Measurements from ENCODE around the gene THEMIS. TPM values are rescaled to one million over a fixed set of nuclear protein-coding genes. Genes with fewer than 3 reads are reported as not detected.

THEMIS gene
- not detected for polyA plus RNA-seq (2012; ENCODE audit: low read depth, missing spikeins)

- no peak for FAIRE-seq
- TF ChIP-seq TAF1 (IDR thresholded peaks at IDR 0.05; ENCODE audit: low read depth, low read length) (no peak), POLR2AphosphoS5 (IDR thresholded peaks at IDR 0.05; ENCODE audit: low read depth, low read length) (no peak), POLR2A (IDR thresholded peaks at IDR 0.05; ENCODE audit: low read depth, low read length) (no peak), PAX5 (IDR thresholded peaks at IDR 0.05; ENCODE audit: insufficient read depth, low read length, severe bottlenecking) (no peak), POU2F2 (IDR thresholded peaks at IDR 0.05; ENCODE audit: low read depth, low read length) (no peak), SPI1 (IDR thresholded peaks at IDR 0.05; ENCODE audit: low read depth, low read length) (no peak)
These were observed at the start of gene THEMIS for GRCh38 chr6:127900935-127901334. TSS of gene THEMIS (minus strand) at chr6:127901058. CDS start at chr6:127900932, 126 bp downstream.

GRCh38 chr6:127949251-127949650, 48.4 kb upstream of the THEMIS start:
- no peak for FAIRE-seq
- TF ChIP-seq PAX5 (IDR thresholded peaks at IDR 0.05; ENCODE audit: insufficient read depth, low read length, severe bottlenecking): no peak
- TF ChIP-seq TAF1 (IDR thresholded peaks at IDR 0.05; ENCODE audit: low read depth, low read length): no peak
- TF ChIP-seq POLR2A (IDR thresholded peaks at IDR 0.05; ENCODE audit: low read depth, low read length): no peak
- no peak for TF ChIP-seq SPI1 (IDR thresholded peaks at IDR 0.05; ENCODE audit: low read depth, low read length)
- no peak for TF ChIP-seq POU2F2 (IDR thresholded peaks at IDR 0.05; ENCODE audit: low read depth, low read length)
- no peak for TF ChIP-seq POLR2AphosphoS5 (IDR thresholded peaks at IDR 0.05; ENCODE audit: low read depth, low read length)
- DNase-seq (ENCODE audit: insufficient read length, low spot score): no peak

More at GRCh38 chr6:127900935-127901334, at the start of gene THEMIS:
- DNase-seq (ENCODE audit: insufficient read length, low spot score): no peak

GRCh38 chr6:127946388-127946787, 45.5 kb upstream of the THEMIS start:
- FAIRE-seq (no peak), DNase-seq (ENCODE audit: insufficient read length, low spot score) (no peak)
- TF ChIP-seq POLR2AphosphoS5 (IDR thresholded peaks at IDR 0.05; ENCODE audit: low read depth, low read length) (no peak), POLR2A (IDR thresholded peaks at IDR 0.05; ENCODE audit: low read depth, low read length) (no peak), POU2F2 (IDR thresholded peaks at IDR 0.05; ENCODE audit: low read depth, low read length) (no peak), SPI1 (IDR thresholded peaks at IDR 0.05; ENCODE audit: low read depth, low read length) (no peak), TAF1 (IDR thresholded peaks at IDR 0.05; ENCODE audit: low read depth, low read length) (no peak), PAX5 (IDR thresholded peaks at IDR 0.05; ENCODE audit: insufficient read depth, low read length, severe bottlenecking) (no peak)

- no peak for FAIRE-seq
- TF ChIP-seq PAX5 (IDR thresholded peaks at IDR 0.05; ENCODE audit: insufficient read depth, low read length, severe bottlenecking) (no peak), POU2F2 (IDR thresholded peaks at IDR 0.05; ENCODE audit: low read depth, low read length) (no peak), POLR2A (IDR thresholded peaks at IDR 0.05; ENCODE audit: low read depth, low read length) (no peak), POLR2AphosphoS5 (IDR thresholded peaks at IDR 0.05; ENCODE audit: low read depth, low read length) (no peak), SPI1 (IDR thresholded peaks at IDR 0.05; ENCODE audit: low read depth, low read length) (no peak), TAF1 (IDR thresholded peaks at IDR 0.05; ENCODE audit: low read depth, low read length) (no peak)
These were observed 44.7 kb upstream of the THEMIS start for GRCh38 chr6:127945434-127946097.

GRCh38 chr6:127941228-127941627, 40.4 kb upstream of the THEMIS start:
- FAIRE-seq (no peak), DNase-seq (ENCODE audit: insufficient read length, low spot score) (no peak)
- no peak for TF ChIP-seq PAX5 (IDR thresholded peaks at IDR 0.05; ENCODE audit: insufficient read depth, low read length, severe bottlenecking)
- no peak for TF ChIP-seq SPI1 (IDR thresholded peaks at IDR 0.05; ENCODE audit: low read depth, low read length)
- no peak for TF ChIP-seq POU2F2 (IDR thresholded peaks at IDR 0.05; ENCODE audit: low read depth, low read length)
- no peak for TF ChIP-seq POLR2A (IDR thresholded peaks at IDR 0.05; ENCODE audit: low read depth, low read length)
- TF ChIP-seq TAF1 (IDR thresholded peaks at IDR 0.05; ENCODE audit: low read depth, low read length): no peak
- TF ChIP-seq POLR2AphosphoS5 (IDR thresholded peaks at IDR 0.05; ENCODE audit: low read depth, low read length): no peak

More at GRCh38 chr6:127945434-127946097, 44.7 kb upstream of the THEMIS start:
- no peak for DNase-seq (ENCODE audit: insufficient read length, low spot score)

- no peak for FAIRE-seq
- TF ChIP-seq TAF1 (IDR thresholded peaks at IDR 0.05; ENCODE audit: low read depth, low read length) (no peak), POLR2A (IDR thresholded peaks at IDR 0.05; ENCODE audit: low read depth, low read length) (no peak), PAX5 (IDR thresholded peaks at IDR 0.05; ENCODE audit: insufficient read depth, low read length, severe bottlenecking) (no peak), SPI1 (IDR thresholded peaks at IDR 0.05; ENCODE audit: low read depth, low read length) (no peak), POLR2AphosphoS5 (IDR thresholded peaks at IDR 0.05; ENCODE audit: low read depth, low read length) (no peak), POU2F2 (IDR thresholded peaks at IDR 0.05; ENCODE audit: low read depth, low read length) (no peak)
- no peak for DNase-seq (ENCODE audit: insufficient read length, low spot score)
These were observed 38.7 kb upstream of the THEMIS start for GRCh38 chr6:127939442-127940066.

GRCh38 chr6:127938701-127939100, 37.8 kb upstream of the THEMIS start:
- FAIRE-seq (no peak), DNase-seq (ENCODE audit: insufficient read length, low spot score) (no peak)
- TF ChIP-seq SPI1 (IDR thresholded peaks at IDR 0.05; ENCODE audit: low read depth, low read length) (no peak), POLR2A (IDR thresholded peaks at IDR 0.05; ENCODE audit: low read depth, low read length) (no peak), PAX5 (IDR thresholded peaks at IDR 0.05; ENCODE audit: insufficient read depth, low read length, severe bottlenecking) (no peak), POLR2AphosphoS5 (IDR thresholded peaks at IDR 0.05; ENCODE audit: low read depth, low read length) (no peak), TAF1 (IDR thresholded peaks at IDR 0.05; ENCODE audit: low read depth, low read length) (no peak), POU2F2 (IDR thresholded peaks at IDR 0.05; ENCODE audit: low read depth, low read length) (no peak)

- no peak for TF ChIP-seq SPI1 (IDR thresholded peaks at IDR 0.05; ENCODE audit: low read depth, low read length)
- TF ChIP-seq POU2F2 (IDR thresholded peaks at IDR 0.05; ENCODE audit: low read depth, low read length): no peak
- no peak for TF ChIP-seq TAF1 (IDR thresholded peaks at IDR 0.05; ENCODE audit: low read depth, low read length)
- no peak for TF ChIP-seq POLR2A (IDR thresholded peaks at IDR 0.05; ENCODE audit: low read depth, low read length)
- TF ChIP-seq PAX5 (IDR thresholded peaks at IDR 0.05; ENCODE audit: insufficient read depth, low read length, severe bottlenecking): no peak
- no peak for TF ChIP-seq POLR2AphosphoS5 (IDR thresholded peaks at IDR 0.05; ENCODE audit: low read depth, low read length)
- FAIRE-seq (no peak), DNase-seq (ENCODE audit: insufficient read length, low spot score) (no peak)
These were observed 36.9 kb upstream of the THEMIS start for GRCh38 chr6:127937747-127938146.

- TF ChIP-seq POLR2AphosphoS5 (IDR thresholded peaks at IDR 0.05; ENCODE audit: low read depth, low read length): no peak
- TF ChIP-seq TAF1 (IDR thresholded peaks at IDR 0.05; ENCODE audit: low read depth, low read length): no peak
- no peak for DNase-seq (ENCODE audit: insufficient read length, low spot score)
- FAIRE-seq: no peak
These were observed 36.2 kb upstream of the THEMIS start for GRCh38 chr6:127937102-127937501.

Measured in GM12891 (cell line).